ENCODE measurements around the gene PDE9A.
A peak's percentile ranks its signal among the peaks of the same experiment; 100 is the strongest.
"Not testable (repeated sequence)": the region's sequence is repeated elsewhere in the genome, so short reads cannot be mapped to it uniquely, and the experiment has no call there.

The PDE9A gene

DNA sequence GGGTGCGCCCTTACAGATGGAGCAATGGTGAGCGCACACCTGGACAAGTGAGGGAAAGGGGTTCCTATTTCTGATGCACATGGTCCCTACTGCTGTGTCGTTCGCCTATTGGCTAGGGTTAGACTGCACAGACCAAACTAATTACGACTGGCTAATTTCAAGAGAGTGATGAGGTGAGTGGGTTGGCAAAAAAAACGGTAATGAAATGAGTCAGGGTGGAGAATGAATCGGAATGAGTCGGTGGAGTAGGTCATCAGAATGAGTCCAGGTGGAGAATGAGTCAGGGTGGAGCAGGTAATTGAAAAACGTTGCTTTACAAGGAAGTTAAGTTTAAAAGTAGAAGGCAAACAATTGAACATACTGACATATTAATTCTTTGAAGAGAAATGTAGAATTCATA lies 146.1 kb downstream of the PDE9A start:
- DNase-seq (ENCODE audit: low spot score) = no peak

DNA sequence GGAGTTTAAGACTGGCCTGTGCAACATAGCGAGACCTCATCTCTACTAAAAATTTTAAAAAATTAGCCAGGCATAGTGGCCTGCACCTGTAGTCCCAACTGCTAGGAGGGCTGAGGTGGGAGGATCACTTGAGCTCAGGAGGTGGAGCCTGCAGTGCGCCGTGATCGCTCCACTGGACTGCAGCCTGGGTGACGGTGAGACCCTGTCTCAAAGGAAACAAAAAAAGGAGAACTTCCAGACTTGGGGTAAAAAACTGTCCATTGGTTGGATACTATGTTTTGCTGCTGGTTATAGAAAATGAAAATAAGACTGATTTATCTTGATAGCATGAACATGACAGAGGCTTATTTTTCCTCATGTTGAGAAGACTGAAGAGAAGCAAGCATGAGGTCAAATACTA lies 146.5 kb downstream of the PDE9A start:
- DNase-seq (ENCODE audit: low spot score) = no peak

DNA sequence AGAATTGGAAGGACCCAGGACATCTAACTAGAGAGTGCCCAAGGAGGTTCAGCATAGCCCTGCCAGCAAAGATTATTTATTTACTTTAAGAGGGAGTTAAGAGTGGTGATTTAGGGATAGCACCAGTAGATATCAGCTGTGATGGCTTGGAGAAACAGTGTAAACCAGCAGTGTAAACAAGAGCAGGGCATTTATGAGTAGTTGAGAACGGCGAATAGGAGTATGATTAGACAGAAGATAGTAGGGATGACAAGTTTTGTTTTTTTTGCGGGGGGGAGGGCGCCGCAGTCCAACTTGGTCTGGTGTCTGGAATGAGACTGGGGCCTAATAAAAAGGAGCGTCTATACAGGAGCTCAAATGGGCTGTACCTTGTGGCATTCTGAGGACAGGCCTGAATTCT lies 148.2 kb downstream of the PDE9A start:
- not testable (repeated sequence) for DNase-seq (ENCODE audit: low spot score)

DNA sequence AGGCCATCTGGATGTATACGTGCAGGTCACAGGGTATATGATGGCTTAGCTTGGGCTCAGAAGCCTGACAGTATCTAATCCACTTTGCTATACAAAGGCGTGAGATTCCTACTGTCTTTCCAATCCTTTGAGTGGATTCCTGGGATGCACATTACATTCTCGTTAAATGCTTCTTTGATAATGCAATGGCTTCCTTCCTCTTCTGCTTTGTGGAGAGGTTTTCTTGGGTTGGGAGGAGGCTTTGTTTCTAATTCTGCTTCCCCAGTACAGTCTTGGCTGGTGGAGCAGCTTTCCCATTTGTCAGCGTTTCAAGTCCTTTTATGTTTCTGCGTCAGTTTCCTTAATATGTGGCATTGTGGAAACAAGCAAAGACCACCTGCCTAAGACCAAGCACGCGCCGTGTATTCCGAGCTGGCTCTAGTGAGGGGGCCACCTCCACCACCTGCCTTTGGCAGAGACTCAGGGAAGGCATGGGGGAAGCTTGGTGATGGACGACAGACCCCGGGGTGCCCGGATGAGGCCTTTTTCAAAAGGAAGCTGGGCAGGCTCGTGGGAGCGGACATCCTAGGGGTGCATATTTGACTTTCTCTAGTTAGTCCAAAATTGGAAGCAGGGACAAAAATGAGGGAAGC lies 153.2 kb downstream of the PDE9A start:
- DNase-seq (ENCODE audit: low spot score) = no peak

DNA sequence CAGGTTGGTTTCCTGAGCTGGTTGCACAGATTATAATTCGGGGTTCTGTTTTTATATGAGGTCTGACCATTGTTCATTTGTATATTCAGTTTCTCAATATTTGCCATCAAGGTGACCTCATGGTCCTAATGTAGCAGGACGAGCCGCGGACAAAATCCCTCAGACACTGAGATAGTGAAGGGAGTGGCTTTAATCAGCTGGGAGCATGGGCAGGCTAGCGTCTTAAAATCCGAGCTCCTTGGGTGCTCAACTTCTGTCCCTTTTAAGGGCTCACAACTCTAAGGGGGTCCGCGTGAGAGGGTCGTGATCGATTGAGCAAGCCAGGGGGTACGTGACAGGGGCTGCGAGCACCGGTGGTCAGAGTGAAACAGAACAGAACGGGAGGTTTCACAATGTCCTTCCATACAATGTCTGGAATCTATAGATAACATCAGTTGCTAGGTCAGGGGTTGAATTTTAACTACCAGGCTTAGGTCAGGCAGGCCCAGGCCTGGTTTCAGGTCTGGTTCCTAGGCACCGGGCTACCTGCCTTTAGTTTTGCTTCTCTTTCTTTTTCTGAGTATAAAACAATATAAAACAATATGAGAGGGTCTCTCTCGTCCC lies 154.0 kb downstream of the PDE9A start:
- DNase-seq (ENCODE audit: low spot score) = not testable (repeated sequence)

DNA sequence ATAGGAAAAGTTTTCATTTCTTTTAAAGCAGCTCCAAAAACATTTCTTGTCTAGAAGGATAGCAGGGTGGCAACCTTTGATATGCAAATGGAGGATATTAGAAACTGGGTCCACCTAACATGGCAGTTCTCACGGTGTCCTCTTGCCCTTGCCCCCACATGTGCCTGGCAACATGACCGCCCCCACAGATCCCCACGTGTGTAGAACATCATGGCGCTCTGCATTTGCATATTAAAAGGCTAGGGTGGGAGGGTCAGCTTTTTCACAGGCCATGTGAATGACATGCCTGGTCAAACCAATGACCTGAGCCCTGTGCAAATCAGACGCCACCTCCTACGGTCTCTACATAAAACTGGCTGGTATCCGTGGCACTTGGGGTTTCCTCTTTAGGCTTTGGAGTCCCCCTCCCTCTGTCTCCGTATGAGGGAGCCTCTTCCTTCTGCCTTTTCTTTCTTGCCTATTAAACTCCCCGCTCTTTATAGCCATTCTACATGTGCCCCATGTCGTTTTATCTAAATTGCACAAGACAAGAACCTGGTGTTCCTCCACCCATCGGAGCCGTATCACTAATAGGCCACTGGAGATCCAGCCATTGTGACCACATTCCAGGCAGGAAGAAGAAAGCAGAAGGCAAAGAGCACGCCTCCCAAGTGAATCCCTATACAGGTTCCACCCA lies 154.7 kb downstream of the PDE9A start:
- DNase-seq (ENCODE audit: low spot score) = no peak

DNA sequence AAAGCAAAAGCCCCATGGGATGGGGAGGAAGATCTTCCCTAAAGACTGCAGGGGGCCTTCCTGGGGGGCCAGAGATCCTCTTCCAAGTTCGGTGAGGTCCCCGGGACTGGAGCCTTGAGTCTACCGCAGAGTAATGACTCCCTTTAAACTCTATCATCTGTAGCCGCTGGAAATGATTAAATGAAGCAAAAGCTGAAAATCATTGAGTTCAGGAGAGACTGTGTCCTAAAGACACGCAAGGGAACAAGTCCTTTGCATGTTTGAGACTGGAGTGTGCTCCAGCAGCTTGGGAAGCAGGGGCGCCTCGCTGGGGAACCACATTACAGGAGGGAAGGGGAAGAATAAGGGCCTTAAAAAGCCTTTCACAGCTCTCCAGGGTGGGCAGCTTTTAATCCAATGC lies 155.8 kb downstream of the PDE9A start:
- DNase-seq (ENCODE audit: low spot score) = no peak

DNA sequence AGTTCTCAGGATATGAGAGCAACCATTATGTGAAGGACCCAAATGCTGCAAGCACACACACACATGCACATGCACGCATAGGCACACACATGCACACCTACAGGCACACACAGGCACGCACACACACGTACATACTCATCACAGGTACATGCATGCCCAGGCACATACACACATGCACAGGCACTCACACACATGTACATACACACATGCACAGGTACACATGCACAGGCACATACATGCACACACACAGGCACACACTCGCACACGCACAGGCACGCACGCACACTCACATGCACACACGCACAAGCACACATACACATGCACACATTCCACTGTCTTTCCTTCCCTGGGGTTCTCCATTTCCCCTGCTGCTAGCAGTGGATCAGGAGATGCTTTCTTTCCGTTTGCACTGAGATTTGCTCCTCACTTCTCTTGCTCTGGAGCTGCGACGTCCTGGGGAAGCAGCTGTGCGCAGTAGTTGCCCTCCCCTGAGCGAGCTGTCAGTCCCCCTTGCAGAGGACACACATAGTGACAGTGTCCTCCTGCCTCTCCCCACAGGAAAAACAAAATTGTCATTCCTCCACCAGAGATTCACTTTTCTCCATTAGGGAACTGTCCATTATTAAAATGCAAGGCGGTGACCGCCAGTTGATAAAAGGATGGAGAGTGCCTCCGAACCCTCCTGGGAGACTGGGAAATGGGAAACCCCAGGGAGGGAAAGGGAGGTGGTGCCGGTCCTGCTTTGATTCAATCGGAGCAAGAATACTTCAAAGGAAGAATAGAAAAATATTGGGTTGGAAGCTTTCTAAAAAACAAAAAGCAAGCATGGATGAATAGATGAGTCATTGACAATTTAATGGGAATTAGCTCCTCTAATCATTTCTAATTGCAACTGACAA lies 156.4 kb downstream of the PDE9A start:
- no peak for DNase-seq (ENCODE audit: low spot score)

DNA sequence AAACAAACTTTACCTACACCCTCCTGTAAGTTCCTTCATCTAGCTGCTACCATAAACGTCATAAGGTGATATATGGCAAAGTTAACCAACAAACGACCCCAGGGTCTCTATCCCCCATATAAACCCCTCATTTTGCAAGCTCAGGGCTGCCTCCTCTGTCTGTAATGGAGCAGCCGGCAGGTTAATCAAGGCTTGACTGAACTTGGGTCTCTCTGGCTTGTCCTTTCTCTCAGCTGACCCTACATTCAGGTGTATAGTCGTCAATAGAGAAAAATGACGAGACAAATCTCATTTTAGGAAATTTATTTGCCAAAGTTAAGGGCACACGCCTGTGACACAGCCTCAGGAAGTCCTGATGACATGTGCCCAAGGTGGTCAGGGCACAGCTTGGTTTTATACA lies 158.5 kb downstream of the PDE9A start:
- no peak for DNase-seq (ENCODE audit: low spot score)

DNA sequence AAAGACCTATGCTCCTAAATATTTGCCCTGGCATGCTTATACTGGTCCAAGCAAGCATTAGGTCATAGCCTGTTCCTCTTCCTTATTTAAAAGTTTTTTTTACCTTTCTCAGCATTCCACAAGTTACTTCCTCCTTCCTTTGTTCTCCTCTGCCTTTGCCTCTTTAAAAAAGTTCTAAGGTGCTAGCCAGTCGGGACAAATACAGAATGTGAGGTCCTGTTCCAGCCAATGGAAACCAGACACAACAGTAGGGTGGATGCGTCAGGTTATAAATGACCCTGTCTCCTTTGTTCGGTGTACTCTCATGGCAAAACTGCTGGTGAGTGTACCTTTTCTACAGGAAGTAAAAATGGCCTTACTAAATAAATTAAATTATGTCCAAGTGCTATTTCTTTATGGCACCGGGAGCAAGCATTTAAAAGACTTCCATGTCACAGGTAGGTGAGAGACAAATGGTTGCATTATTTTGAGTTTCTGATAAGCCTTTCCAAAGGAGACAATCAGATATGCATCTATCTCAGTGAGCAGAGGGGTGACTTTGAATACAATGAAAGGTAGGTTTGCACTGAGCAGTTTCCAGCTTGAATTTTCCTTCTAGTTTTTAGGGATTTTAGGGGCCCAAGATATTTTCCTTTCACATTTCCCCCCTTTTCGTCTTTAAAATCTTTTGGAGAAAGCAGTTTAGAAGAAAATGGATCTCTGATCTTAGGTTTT lies 159.3 kb downstream of the PDE9A start:
- not testable (repeated sequence) for DNase-seq (ENCODE audit: low spot score)

DNA sequence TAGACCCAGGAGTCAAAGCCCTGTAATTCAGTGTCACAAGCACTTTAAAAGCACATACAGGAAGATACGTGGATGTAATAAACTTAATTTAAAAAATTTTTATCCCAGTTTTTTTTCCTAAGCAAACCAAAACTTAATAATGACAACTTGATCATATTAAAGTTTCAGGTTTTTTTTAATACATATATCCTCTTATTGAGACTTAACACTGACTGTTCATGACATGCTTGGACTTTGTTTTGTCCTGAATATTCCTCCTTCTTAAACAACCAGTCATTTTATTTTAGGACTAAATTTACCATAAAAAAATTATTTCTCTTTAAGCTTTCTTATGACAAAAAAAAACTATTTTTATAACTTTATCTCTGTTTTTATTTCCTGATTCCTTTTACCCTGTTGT lies 161.8 kb downstream of the PDE9A start:
- DNase-seq (ENCODE audit: low spot score) = no peak

DNA sequence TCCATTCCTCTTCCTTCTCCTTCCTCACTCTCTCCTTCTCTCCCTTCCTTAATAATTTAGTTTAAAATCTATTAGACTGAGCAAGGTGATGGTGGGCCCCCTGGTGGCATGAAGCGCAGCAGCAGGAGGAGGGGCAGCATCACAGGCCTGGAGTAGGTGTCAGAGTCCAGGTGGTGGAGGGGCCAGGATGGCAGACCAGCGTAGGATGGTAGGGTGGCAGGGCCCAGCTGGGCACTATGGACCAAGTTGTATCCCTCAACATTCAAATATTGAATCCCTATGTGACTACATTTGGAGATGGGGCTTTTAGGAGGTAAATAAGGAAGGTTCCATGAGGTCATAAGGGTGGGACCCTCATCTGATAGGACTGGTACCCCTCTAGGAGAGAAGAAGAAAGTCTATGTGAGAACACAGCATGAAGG lies 164.9 kb downstream of the PDE9A start:
- DNase-seq (ENCODE audit: low spot score) = peak; percentile 47

DNA sequence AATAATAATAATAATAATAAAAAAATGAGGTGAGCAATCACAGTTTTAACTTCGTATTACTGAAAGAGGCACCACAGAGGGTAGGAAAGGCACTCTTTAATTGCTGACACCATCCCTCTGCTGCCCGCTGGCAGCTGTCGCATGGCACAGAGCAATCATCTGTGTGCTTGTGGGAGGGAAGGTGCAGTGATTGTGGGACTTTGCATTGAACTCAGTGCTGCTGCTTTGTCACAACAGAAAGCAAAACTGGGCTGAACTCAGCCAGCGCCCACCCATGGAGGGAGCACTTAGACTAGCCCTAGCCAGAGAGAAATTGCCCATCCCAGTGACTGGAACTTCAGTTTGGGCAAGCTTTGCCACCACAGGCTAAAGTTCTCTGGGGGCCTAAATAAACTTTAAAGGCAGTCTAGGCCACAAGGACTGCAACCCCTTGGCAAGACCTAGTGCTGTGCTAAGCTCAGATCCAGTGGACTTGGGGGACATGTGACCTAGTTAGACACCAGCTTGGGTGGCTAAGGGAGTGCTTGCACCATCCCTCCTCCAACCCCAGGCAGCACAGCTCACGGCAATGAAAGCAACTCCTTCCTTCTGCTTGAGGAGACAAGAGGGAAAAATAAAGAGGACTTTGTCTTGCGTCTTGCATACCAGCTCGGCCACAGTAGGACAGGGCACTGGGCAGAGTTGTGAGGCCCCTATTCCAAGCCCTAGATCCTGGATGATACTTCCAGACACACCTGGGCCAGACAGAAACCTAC lies 166.6 kb downstream of the PDE9A start:
- DNase-seq (ENCODE audit: low spot score) = no peak

DNA sequence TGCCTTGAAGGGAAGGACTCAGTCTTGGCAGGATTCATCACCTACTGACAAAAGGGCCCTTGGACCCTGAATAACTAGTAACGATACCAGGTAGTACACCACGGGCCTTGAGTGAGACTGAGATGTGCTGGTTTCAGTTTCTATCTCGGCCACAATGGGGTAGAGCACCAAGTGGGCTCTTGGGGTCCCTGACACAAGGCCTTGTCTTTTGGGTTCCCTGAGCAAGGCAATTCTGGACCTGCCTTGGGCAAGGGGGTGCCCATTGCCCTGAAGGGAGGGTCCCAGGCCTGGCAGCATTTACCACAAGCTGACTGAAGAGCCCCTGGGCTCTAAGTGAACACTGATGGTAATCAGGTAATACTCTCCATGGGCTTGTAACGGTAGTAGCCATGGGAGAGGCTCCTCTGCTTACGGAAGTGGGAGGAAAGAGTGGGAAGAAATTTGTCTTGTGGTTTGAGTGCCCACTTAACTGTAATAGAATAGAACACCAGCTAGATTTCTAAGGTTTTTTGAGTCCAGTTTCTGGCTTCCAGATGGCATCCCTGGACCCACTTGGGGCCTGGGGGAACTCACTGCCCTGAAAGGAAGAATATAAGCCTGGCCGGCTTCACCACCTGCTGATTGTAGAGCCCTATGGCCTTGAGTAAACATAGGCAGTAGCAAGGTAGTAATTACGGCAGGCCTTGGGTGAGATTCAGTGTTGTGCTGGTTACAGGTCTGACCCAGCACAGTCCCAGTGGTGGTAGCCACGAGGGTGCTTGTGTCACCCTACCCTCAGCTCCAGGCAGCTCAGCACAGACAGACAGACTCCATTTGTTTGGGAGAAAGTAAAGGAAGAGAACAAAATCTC lies 167.4 kb downstream of the PDE9A start:
- DNase-seq (ENCODE audit: low spot score) = no peak
